ENCODE data around the gene CTDSP2.
"Not testable (repeated sequence)": the region's sequence is repeated elsewhere in the genome, so short reads cannot be mapped to it uniquely, and the experiment has no call there.

Gene CTDSP2

GRCh38 chr12:57783861-57784260 lies 62.7 kb downstream of the CTDSP2 start:
- no peak for DNase-seq (ENCODE audit: low read depth in 2 of 2, low spot score in 1 of 2)

GRCh38 chr12:57783466-57783801 lies 63.1 kb downstream of the CTDSP2 start:
- DNase-seq (ENCODE audit: low read depth in 2 of 2, low spot score in 1 of 2), result no peak

GRCh38 chr12:57782608-57783465 lies 63.7 kb downstream of the CTDSP2 start, which contains the start of gene TSFM:
TSS of gene TSFM (plus strand) at chr12:57782787. CDS start at chr12:57782802, 15 bp downstream.
- DNase-seq (ENCODE audit: low read depth in 2 of 2, low spot score in 1 of 2), result peak; percentile 96 to 98

GRCh38 chr12:57782243-57782607 lies 64.3 kb downstream of the CTDSP2 start:
- DNase-seq (ENCODE audit: low read depth in 2 of 2, low spot score in 1 of 2), result no peak

GRCh38 chr12:57781801-57782200 lies 64.7 kb downstream of the CTDSP2 start:
- no peak for DNase-seq (ENCODE audit: low read depth in 2 of 2, low spot score in 1 of 2)

- DNase-seq (ENCODE audit: low read depth in 2 of 2, low spot score in 1 of 2), result no peak
These were observed 65.3 kb downstream of the CTDSP2 start for GRCh38 chr12:57781244-57781643.

GRCh38 chr12:57780284-57780897 lies 66.1 kb downstream of the CTDSP2 start:
- no peak for DNase-seq (ENCODE audit: low read depth in 2 of 2, low spot score in 1 of 2)

- DNase-seq (ENCODE audit: low read depth in 2 of 2, low spot score in 1 of 2), result no peak
These were observed 66.8 kb downstream of the CTDSP2 start for GRCh38 chr12:57779736-57780135.

- no peak for DNase-seq (ENCODE audit: low read depth in 2 of 2, low spot score in 1 of 2)
These were observed 68.6 kb downstream of the CTDSP2 start for GRCh38 chr12:57777911-57778310.

GRCh38 chr12:57777367-57777766 lies 69.2 kb downstream of the CTDSP2 start:
- DNase-seq (ENCODE audit: low read depth in 2 of 2, low spot score in 1 of 2), result no peak

- DNase-seq (ENCODE audit: low read depth in 2 of 2, low spot score in 1 of 2), result no peak
These were observed 70.3 kb downstream of the CTDSP2 start for GRCh38 chr12:57776247-57776587.

- DNase-seq (ENCODE audit: low read depth in 2 of 2, low spot score in 1 of 2), result no peak
These were observed 70.8 kb downstream of the CTDSP2 start for GRCh38 chr12:57775563-57776246.

GRCh38 chr12:57775044-57775443 lies 71.5 kb downstream of the CTDSP2 start:
- DNase-seq (ENCODE audit: low read depth in 2 of 2, low spot score in 1 of 2), result no peak

GRCh38 chr12:57774634-57775033 lies 71.9 kb downstream of the CTDSP2 start:
- DNase-seq (ENCODE audit: low read depth in 2 of 2, low spot score in 1 of 2), result not testable (repeated sequence)

GRCh38 chr12:57772429-57773322 lies 73.9 kb downstream of the CTDSP2 start, which contains the start of gene EEF1AKMT3:
TSS of gene EEF1AKMT3 (plus strand) at chr12:57772614. CDS start at chr12:57772725, 111 bp downstream.
- DNase-seq (ENCODE audit: low read depth in 2 of 2, low spot score in 1 of 2), result no peak

- peak; percentile 73 to 77 for DNase-seq (ENCODE audit: low read depth in 2 of 2, low spot score in 1 of 2)
These were observed 74.6 kb downstream of the CTDSP2 start, which contains the start of gene METTL1 for GRCh38 chr12:57771873-57772428. TSS of gene METTL1 (minus strand) at chr12:57772105. CDS start at chr12:57772083, 22 bp downstream.

- peak in 1 of 2 donors; percentile 62 for DNase-seq (ENCODE audit: low read depth in 2 of 2, low spot score in 1 of 2)
These were observed 75.2 kb downstream of the CTDSP2 start for GRCh38 chr12:57771236-57771872.

- DNase-seq (ENCODE audit: low read depth in 2 of 2, low spot score in 1 of 2), result no peak
These were observed 75.8 kb downstream of the CTDSP2 start for GRCh38 chr12:57770734-57771133.
